IMR-90 (cell line): ENCODE measurements around the gene LRRC10. TPM values are rescaled to one million over a fixed set of nuclear protein-coding genes. Genes with fewer than 3 reads are reported as not detected.
A peak's percentile ranks its signal among the peaks of the same experiment; 100 is the strongest.

Experiments
- ATAC-seq: fragments of 200-7000 bp; cut with Tn5 transposase; 2 replicates; pipeline ENCODE4 v1.9.1; 2020; ENCODE audit warnings: low read depth, mild to moderate bottlenecking, moderate library complexity
- BruUV-seq: library from RNA; stranded (reverse); fragments of 400-500 nt; replicated peaks from 2 replicates; lab custom pipeline; 2021; lab: Mats Ljungman, UMichigan
- CTCF ChIA-PET: fragments of 300-600 bp; formaldehyde crosslinking; extraction: SDS; loops from one replicate; lab custom pipeline; 2021; ENCODE audit warnings: antibody characterized with exemption; lab: Yijun Ruan, JAX
- POLR2A ChIA-PET: fragments of 300-600 bp; sonication (Branson Sonifier 250); formaldehyde crosslinking; loops from one replicate; lab custom pipeline; 2022; ENCODE audit warnings: antibody characterized with exemption; ENCODE audit not compliant: unreplicated experiment; lab: Charles Lee
- DNase-seq: peaks from one replicate; pipeline ENCODE4 v3.0.0; 2013
- H2AFZ ChIP-seq: replicated peaks from 2 replicates; pipeline ENCODE3; 2013; ENCODE audit warnings: low read length, mild to moderate bottlenecking; ENCODE audit not compliant: poor library complexity
- H2AK5ac ChIP-seq: 2 replicates; pipeline ENCODE4 v1.6.1; 2013; ENCODE audit warnings: low read depth, low read length, inconsistent platforms
- H2AK9ac ChIP-seq: replicated peaks from 2 replicates; pipeline ENCODE3; 2013; ENCODE audit warnings: mild to moderate bottlenecking, low read depth, low read length, moderate library complexity; ENCODE audit not compliant: poor library complexity
- H2BK120ac ChIP-seq: 2 replicates; pipeline ENCODE4 v1.6.1; 2013; ENCODE audit warnings: low read depth, low read length, inconsistent platforms
- H2BK15ac ChIP-seq: 3 replicates; pipeline ENCODE4 v1.6.1; 2013; ENCODE audit warnings: low read depth, low read length, inconsistent platforms
- H2BK20ac ChIP-seq: 2 replicates; pipeline ENCODE4 v1.6.1; 2013; ENCODE audit warnings: low read depth, mild to moderate bottlenecking, inconsistent platforms, low read length, moderate library complexity
- H2BK5ac ChIP-seq: 2 replicates; pipeline ENCODE4 v1.6.1; 2013; ENCODE audit warnings: mild to moderate bottlenecking, low read depth, low read length, inconsistent platforms; ENCODE audit not compliant: poor library complexity, severe bottlenecking
- H3K14ac ChIP-seq: replicated peaks from 2 replicates; pipeline ENCODE4 v1.6.1; 2013; ENCODE audit warnings: low read depth, low read length, inconsistent platforms
- H3K18ac ChIP-seq: 2 replicates; pipeline ENCODE4 v1.6.1; 2013; ENCODE audit warnings: low read depth, low read length, control low read depth
- H3K23ac ChIP-seq: 2 replicates; pipeline ENCODE4 v1.6.1; 2013; ENCODE audit warnings: low read depth, low read length, inconsistent platforms
- H3K27ac ChIP-seq: 2 replicates; pipeline ENCODE4 v1.5.1; 2013; ENCODE audit warnings: mild to moderate bottlenecking, control low read depth, low read length; ENCODE audit not compliant: insufficient read depth
- H3K27me3 ChIP-seq: 2 replicates; pipeline ENCODE4 v1.6.1; 2013; ENCODE audit warnings: low read length; ENCODE audit not compliant: control insufficient read depth, insufficient read depth
- H3K36me3 ChIP-seq: 2 replicates; pipeline ENCODE4 v1.6.1; 2013; ENCODE audit warnings: low read length, mixed read lengths; ENCODE audit not compliant: control insufficient read depth, insufficient read depth
- H3K4ac ChIP-seq: 2 replicates; pipeline ENCODE4 v1.6.1; 2013; ENCODE audit warnings: low read depth, low read length, inconsistent platforms
- H3K4me1 ChIP-seq: 2 replicates; pipeline ENCODE4 v1.6.1; 2013; ENCODE audit warnings: low read length, mixed read lengths; ENCODE audit not compliant: control insufficient read depth, insufficient read depth
- H3K4me2 ChIP-seq: 2 replicates; pipeline ENCODE4 v1.6.1; 2013; ENCODE audit warnings: low read depth, mild to moderate bottlenecking, control low read depth, low read length, moderate library complexity
- H3K4me3 ChIP-seq: 2 replicates; pipeline ENCODE4 v1.5.1; 2013; ENCODE audit warnings: low read depth, mild to moderate bottlenecking, control low read depth, low read length, moderate library complexity; ENCODE audit not compliant: insufficient read depth
- H3K56ac ChIP-seq: 2 replicates; pipeline ENCODE4 v1.6.1; 2013; ENCODE audit warnings: low read length, inconsistent platforms; ENCODE audit not compliant: insufficient read depth; ENCODE audit errors: extremely low read depth
- H3K79me1 ChIP-seq, 2 experiments: 2 replicates each; pipeline ENCODE4 v1.6.1; 2013; ENCODE audit warnings: low read length in 2 of 2, inconsistent platforms in 1 of 2, low read depth in 1 of 2
- H3K9ac ChIP-seq: 2 replicates; pipeline ENCODE4 v1.6.1; 2013; ENCODE audit warnings: low read depth, low read length, control low read depth
- H3K9me1 ChIP-seq: 2 replicates; pipeline ENCODE4 v1.6.1; 2013; ENCODE audit warnings: low read length, inconsistent platforms; ENCODE audit not compliant: insufficient read depth
- H3K9me3 ChIP-seq: 2 replicates; pipeline ENCODE4 v1.6.1; 2013; ENCODE audit warnings: low read length; ENCODE audit not compliant: control insufficient read depth, insufficient read depth
- H4K20me1 ChIP-seq: 2 replicates; pipeline ENCODE4 v1.6.1; 2013; ENCODE audit warnings: low read length, inconsistent platforms; ENCODE audit not compliant: insufficient read depth
- H4K5ac ChIP-seq: 2 replicates; pipeline ENCODE4 v1.6.1; 2013; ENCODE audit warnings: mild to moderate bottlenecking, low read depth, low read length, control low read depth
- H4K8ac ChIP-seq, 2 experiments: 2 replicates each; pipeline ENCODE4 v1.6.1; 2013; ENCODE audit warnings: low read depth in 2 of 2, low read length in 2 of 2, control low read depth in 1 of 2, inconsistent platforms in 1 of 2
- H4K91ac ChIP-seq: 2 replicates; pipeline ENCODE4 v1.6.1; 2013; ENCODE audit warnings: low read depth, low read length, inconsistent platforms; ENCODE audit not compliant: insufficient read depth
- CEBPB ChIP-seq: IDR thresholded peaks from 2 replicates; pipeline ENCODE4 v1.6.1; 2012; ENCODE audit warnings: low read depth, low read length, improper control_type of control experiment
- MAZ ChIP-seq: IDR thresholded peaks from 2 replicates; pipeline ENCODE4 v1.6.1; 2012; ENCODE audit warnings: low read depth, mild to moderate bottlenecking, low read length, improper control_type of control experiment, moderate library complexity, borderline replicate concordance
- WGBS, 2 experiments: methylation state at CpG; one replicate each; pipeline versions ENCODE4 v1.1.5 to v1.1.7; 2013; ENCODE audit warnings: missing lambda C conversion rate in 2 of 2; ENCODE audit not compliant: insufficient read length in 1 of 2; ENCODE audit errors: extremely low coverage in 2 of 2; 5-methylcytosine and 5-hydroxymethylcytosine counted together
- dilution Hi-C: fragments of 300-500 bp; cut with HindIII; formaldehyde crosslinking; loops from one replicate; pipeline ENCODE4 v1.14.3; 2018; ENCODE audit warnings: low sequenced_read_pairs; ENCODE audit not compliant: unreplicated experiment
- in situ Hi-C: fragments of 300-500 bp; cut with MboI; formaldehyde crosslinking; loops from 3 replicates; pipeline ENCODE4 v1.14.3; 2019; ENCODE audit warnings: low sequenced_read_pairs, inconsistent platforms, mixed read lengths
- intact Hi-C: fragments of 100-400 bp; cut with micrococcal nuclease; formaldehyde crosslinking; loops from 2 replicates; pipeline ENCODE4 v1.10.0; 2022
- polyA plus RNA-seq, 3 experiments: library from polyadenylated mRNA; depleted of rRNA; stranded (reverse); fragments of >200 nt; gene quantifications; 2 replicates each; pipeline ENCODE4 v1.2.3, GENCODE V29; 2012; ENCODE audit warnings: low replicate concordance in 1 of 3
- total RNA-seq: library from RNA; depleted of rRNA; stranded (reverse); fragments of >200 nt; gene quantifications from 2 replicates; pipeline ENCODE4 v1.2.3, GENCODE V29; 2012

The LRRC10 gene
- total and polyA plus RNA-seq, 2 of the 4 experiments (the other 2 are of a cell fraction), result not detected

DNA sequence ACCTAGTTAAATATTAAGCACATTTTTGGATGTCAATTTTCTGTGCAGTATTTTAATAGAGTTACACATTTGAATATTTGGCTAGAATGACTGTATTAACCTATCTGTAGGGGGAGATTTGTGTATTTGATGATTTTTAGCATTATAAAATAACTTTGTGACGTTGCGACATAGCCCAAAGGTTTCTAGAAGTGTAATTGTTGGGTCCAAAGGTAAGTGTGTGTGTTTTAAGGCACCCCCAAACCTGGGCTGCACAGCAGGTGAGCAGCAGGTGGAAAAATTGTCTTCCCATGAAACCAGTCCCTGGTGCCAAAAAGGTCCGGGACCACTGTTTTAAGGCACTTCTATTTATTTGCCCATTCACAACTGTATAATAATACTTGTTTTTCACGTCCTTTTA, 22.2 kb downstream of the LRRC10 start:
- WGBS, 2 experiments, result 92% methylated on average over 2 of the region's 4 CpGs; no CpG with 5 or more reads in 1 of the 2 experiments
- Histone ChIP-seq H2AFZ (no peak overlapping the region), H3K4ac (no peak overlapping the region), H2BK120ac (no peak overlapping the region), H3K9me3 (no peaks in the 10 kb centered on the region), H2AK5ac (no peak overlapping the region), H4K91ac (no peak overlapping the region), H2BK5ac (no peak overlapping the region), H3K23ac (no peak overlapping the region), H2BK15ac (no peak overlapping the region), H4K8ac (no peak overlapping the region), H3K9me1 (no peaks in the 10 kb centered on the region), H3K18ac (no peak overlapping the region), H4K20me1 (peaks cover 11% of the 10 kb centered on the region), H3K4me3 (no peak overlapping the region), H4K5ac (no peak overlapping the region), H3K36me3 (peaks cover 45% of the 10 kb centered on the region), H3K27ac (no peak overlapping the region), H3K4me1 (no peaks in the 10 kb centered on the region), H3K56ac (no peak overlapping the region), H2AK9ac (no peak overlapping the region), H3K79me1 (peaks cover 45 to 46% of the 10 kb centered on the region in 2 experiments), H3K9ac (no peak overlapping the region), H3K4me2 (no peak overlapping the region), H3K27me3 (no peaks in the 10 kb centered on the region), H3K14ac (no peak overlapping the region), H2BK20ac (no peak overlapping the region)
- dilution Hi-C loops (no loop called here), in situ Hi-C loops (loop anchor here (25.0 kb wide), 1 partner anchor 751 kb away; no protein-coding TSS in a partner anchor), intact Hi-C loops (loop anchor here (5.0 kb wide), 1 partner anchor 201 kb away; no protein-coding TSS in a partner anchor)
- ChIA-PET CTCF (no interaction called here), POLR2A (no interaction called here)
- DNase-seq (no peak), ATAC-seq (no peak)
- peak; percentile 80 for TF ChIP-seq CEBPB
- no peak for TF ChIP-seq MAZ
- no TSS peak for BruUV-seq
